Thoracic aorta (tissue), 2 donors: ENCODE data around the gene ENOX1. TPM values are rescaled to one million over a fixed set of nuclear protein-coding genes. Genes with fewer than 3 reads are reported as not detected.

Experiments used
- ATAC-seq: fragments of 150-250 bp; one replicate; pipeline ENCODE4 v1.8.0; 2017; ENCODE audit warnings: low read depth; ENCODE audit not compliant: insufficient number of reproducible peaks, low FRiP score
- DNase-seq: peaks from one replicate; pipeline ENCODE4 v3.0.0-alpha.2; 2020; ENCODE audit warnings: low spot score
- H3K27ac ChIP-seq, 2 donors: fragments of 200-600 bp; sonication (generic); 1 replicate in 1 of 2; 2 replicates in 1 of 2; pipeline ENCODE4 v1.5.1; 2016; ENCODE audit warnings: mild to moderate bottlenecking in 2 of 2, moderate library complexity in 2 of 2
- H3K27me3 ChIP-seq: fragments of 200-600 bp; sonication (generic); replicated peaks from 2 replicates; pipeline ENCODE4 v1.6.0; 2016; ENCODE audit warnings: mild to moderate bottlenecking; ENCODE audit not compliant: insufficient read depth
- H3K36me3 ChIP-seq: fragments of 200-600 bp; sonication (generic); one replicate; pipeline ENCODE4 v1.5.1; 2016
- H3K4me1 ChIP-seq, 2 donors: fragments of 200-600 bp; sonication (generic); 1 replicate in 1 of 2; 2 replicates in 1 of 2; pipeline versions ENCODE4 v1.5.1 to v1.6.0; 2016; ENCODE audit warnings: low read depth in 2 of 2, mild to moderate bottlenecking in 1 of 2; ENCODE audit not compliant: control insufficient read depth in 1 of 2
- H3K4me3 ChIP-seq: fragments of 200-600 bp; sonication (generic); 2 replicates; pipeline ENCODE4 v1.5.1; 2016; ENCODE audit warnings: mild to moderate bottlenecking
- H3K9me3 ChIP-seq: fragments of 200-600 bp; sonication (generic); 2 replicates; pipeline ENCODE4 v1.5.1; 2016
- CTCF ChIP-seq: fragments of 200-600 bp; sonication (generic); IDR thresholded peaks from one replicate; pipeline ENCODE4 v1.5.1; 2019; ENCODE audit warnings: antibody characterized with exemption
- total RNA-seq, 2 donors: library from RNA; depleted of rRNA; stranded (reverse); fragments of >200 nt; gene quantifications; one replicate each; pipeline versions ENCODE4 v1.1.0 to v1.2.3, GENCODE V29; 2016

The ENOX1 gene
- total RNA-seq, 2 donors from 2014 or later, result 0.41 to 2.3 TPM

GRCh38 chr13:43303033-43303729 is 483.6 kb downstream of the ENOX1 start:
- Histone ChIP-seq H3K4me3 (no peak overlapping the region), H3K27me3 (no peaks in the 10 kb centered on the region), H3K36me3 (no peaks in the 10 kb centered on the region), H3K9me3 (no peaks in the 10 kb centered on the region), H3K4me1 (peaks cover 0 to 5% of the 10 kb centered on the region in 2 donors), H3K27ac (no peak overlapping the region)
- peak; percentile 71 for TF ChIP-seq CTCF
- no peak for DNase-seq
- no peak for ATAC-seq

GRCh38 chr13:43301346-43301969 is 485.3 kb downstream of the ENOX1 start:
- Histone ChIP-seq H3K9me3 (no peaks in the 10 kb centered on the region), H3K36me3 (no peaks in the 10 kb centered on the region), H3K4me3 (no peak overlapping the region), H3K27ac (no peak overlapping the region), H3K27me3 (no peaks in the 10 kb centered on the region), H3K4me1 (peaks cover 0 to 5% of the 10 kb centered on the region in 2 donors)
- ATAC-seq (no peak), DNase-seq (no peak)
- TF ChIP-seq CTCF, result no peak

- no peak for TF ChIP-seq CTCF
- H3K27ac ChIP-seq, result no peak overlapping the region
- no peaks in the 10 kb centered on the region for H3K36me3 ChIP-seq
- no peaks in the 10 kb centered on the region for H3K9me3 ChIP-seq
- ATAC-seq (no peak), DNase-seq (no peak)
- peaks cover 0 to 5% of the 10 kb centered on the region in 2 donors for H3K4me1 ChIP-seq
- no peak overlapping the region for H3K4me3 ChIP-seq
- no peaks in the 10 kb centered on the region for H3K27me3 ChIP-seq
Observed at GRCh38 chr13:43300865-43301264, 485.9 kb downstream of the ENOX1 start.

- Histone ChIP-seq H3K4me1 (peaks cover 0 to 5% of the 10 kb centered on the region in 2 donors), H3K9me3 (no peaks in the 10 kb centered on the region), H3K27me3 (no peaks in the 10 kb centered on the region), H3K36me3 (no peaks in the 10 kb centered on the region), H3K27ac (no peak overlapping the region), H3K4me3 (no peak overlapping the region)
- no peak for ATAC-seq
- no peak for DNase-seq
- TF ChIP-seq CTCF, result no peak
Observed at GRCh38 chr13:43299374-43299773, 487.4 kb downstream of the ENOX1 start.

- Histone ChIP-seq H3K4me3 (no peak overlapping the region), H3K4me1 (peaks cover 0 to 5% of the 10 kb centered on the region in 2 donors), H3K9me3 (no peaks in the 10 kb centered on the region), H3K36me3 (no peaks in the 10 kb centered on the region), H3K27me3 (no peaks in the 10 kb centered on the region), H3K27ac (no peak overlapping the region)
- no peak for TF ChIP-seq CTCF
- no peak for ATAC-seq
- DNase-seq, result no peak
Observed at GRCh38 chr13:43298816-43299215, 488.0 kb downstream of the ENOX1 start.
